NB4 (cell line): ENCODE measurements around the gene OR56A5.

Experiments
- DNase-seq: peaks from one replicate; pipeline ENCODE4 v3.0.0; 2010; ENCODE audit warnings: low read depth
- H3K4me3 ChIP-seq: one replicate; pipeline ENCODE4 v1.5.1; 2011; ENCODE audit warnings: mild to moderate bottlenecking, low read depth, low read length, moderate library complexity
- CTCF ChIP-seq: IDR thresholded peaks from one replicate; pipeline ENCODE4 v1.5.1; 2012; ENCODE audit warnings: low read depth, low read length
- MAX ChIP-seq: IDR thresholded peaks from 2 replicates; pipeline ENCODE4 v1.6.1; 2011; ENCODE audit warnings: low read depth, low read length
- MYC ChIP-seq: IDR thresholded peaks from 2 replicates; pipeline ENCODE4 v1.6.1; 2011; ENCODE audit warnings: low read depth, low read length
- POLR2A ChIP-seq: IDR thresholded peaks from 2 replicates; pipeline ENCODE4 v1.6.1; 2011; ENCODE audit warnings: mild to moderate bottlenecking; ENCODE audit not compliant: insufficient read length; ENCODE audit errors: extremely low read depth

The OR56A5 gene

GRCh38 chr11:5994791-5995190, 26.5 kb upstream of the OR56A5 start:
- DNase-seq, result no peak
- no peak for TF ChIP-seq MYC
- no peak overlapping the region for H3K4me3 ChIP-seq

GRCh38 chr11:5992604-5993251, 24.4 kb upstream of the OR56A5 start:
- no peak overlapping the region for H3K4me3 ChIP-seq
- DNase-seq, result peak; percentile 26
- TF ChIP-seq CTCF (peak; percentile 48), MAX (no peak), POLR2A (no peak), MYC (no peak)

GRCh38 chr11:5992150-5992549, 23.9 kb upstream of the OR56A5 start:
- DNase-seq, result no peak
- no peak overlapping the region for H3K4me3 ChIP-seq
- no peak for TF ChIP-seq MAX
- TF ChIP-seq MYC, result no peak
- TF ChIP-seq POLR2A, result no peak
- no peak for TF ChIP-seq CTCF

GRCh38 chr11:5989203-5989602, 20.9 kb upstream of the OR56A5 start:
- DNase-seq, result no peak
- TF ChIP-seq MYC (no peak), MAX (no peak), POLR2A (no peak), CTCF (no peak)
- no peak overlapping the region for H3K4me3 ChIP-seq

- DNase-seq, result no peak
- no peak within 1 kb of the TSS for H3K4me3 ChIP-seq
- TF ChIP-seq MAX (no peak), MYC (no peak), POLR2A (no peak), CTCF (no peak)
These were observed 18.6 kb upstream of the OR56A5 start, which contains the start of gene OR52L1 for GRCh38 chr11:5986885-5987284. TSS of gene OR52L1 (minus strand) at chr11:5986985. CDS start at chr11:5986930, 55 bp downstream.

- H3K4me3 ChIP-seq, result no peak overlapping the region
- TF ChIP-seq CTCF (peak; percentile 11), MAX (no peak)
- no peak for DNase-seq
These were observed 15.1 kb upstream of the OR56A5 start for GRCh38 chr11:5983443-5983842.
